Omental fat pad (tissue), 4 donors: ENCODE results near the gene TAOK3. TPM values are rescaled to one million over a fixed set of nuclear protein-coding genes. Genes with fewer than 3 reads are reported as not detected.

Experiments
- ATAC-seq: fragments of 150-250 bp; one replicate; pipeline ENCODE4 v1.9.1; 2016; ENCODE audit warnings: mild to moderate bottlenecking, moderate library complexity; ENCODE audit not compliant: low FRiP score
- DNase-seq: peaks from one replicate; pipeline ENCODE4 v3.0.0-alpha.2; 2019; ENCODE audit warnings: low spot score
- total RNA-seq, 4 donors: library from RNA; depleted of rRNA; stranded (reverse); fragments of >200 nt; gene quantifications; one replicate each; pipeline ENCODE4 v1.1.0, GENCODE V29; 2016
- TF ChIP-seq, protein P1 (sequence below), 3 donors: fragments of 450-650 bp; IDR thresholded peaks; one replicate each; pipeline ENCODE4 v1.5.1; 2016 to 2017; ENCODE audit warnings: antibody characterized with exemption in 3 of 3, mild to moderate bottlenecking in 3 of 3, moderate library complexity in 2 of 3

TAOK3 gene
- total RNA-seq, 4 donors from 2014 or later: 35.5 to 47.4 (median 40.7) TPM

DNA sequence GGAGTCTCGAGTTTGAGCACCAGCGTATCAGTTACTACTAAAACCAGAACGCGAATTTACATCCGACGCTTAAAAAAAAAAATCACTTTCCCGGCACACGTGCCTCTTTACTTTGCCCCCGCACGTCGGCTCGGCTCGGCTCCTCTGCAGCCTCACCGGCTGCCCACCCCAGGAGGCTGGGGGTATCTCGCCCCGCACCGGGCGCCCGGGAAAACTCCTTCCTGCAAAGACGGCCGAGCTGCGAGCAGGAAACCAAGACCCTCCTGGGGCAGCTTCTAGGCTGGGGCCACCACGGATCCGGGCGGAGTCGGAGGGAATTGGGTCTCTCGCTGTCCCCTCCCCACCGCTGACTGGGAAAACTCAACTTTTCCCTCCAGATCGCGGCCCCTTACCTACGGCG is 269.5 kb downstream of the TAOK3 start:
- TF ChIP-seq, protein P1, sequence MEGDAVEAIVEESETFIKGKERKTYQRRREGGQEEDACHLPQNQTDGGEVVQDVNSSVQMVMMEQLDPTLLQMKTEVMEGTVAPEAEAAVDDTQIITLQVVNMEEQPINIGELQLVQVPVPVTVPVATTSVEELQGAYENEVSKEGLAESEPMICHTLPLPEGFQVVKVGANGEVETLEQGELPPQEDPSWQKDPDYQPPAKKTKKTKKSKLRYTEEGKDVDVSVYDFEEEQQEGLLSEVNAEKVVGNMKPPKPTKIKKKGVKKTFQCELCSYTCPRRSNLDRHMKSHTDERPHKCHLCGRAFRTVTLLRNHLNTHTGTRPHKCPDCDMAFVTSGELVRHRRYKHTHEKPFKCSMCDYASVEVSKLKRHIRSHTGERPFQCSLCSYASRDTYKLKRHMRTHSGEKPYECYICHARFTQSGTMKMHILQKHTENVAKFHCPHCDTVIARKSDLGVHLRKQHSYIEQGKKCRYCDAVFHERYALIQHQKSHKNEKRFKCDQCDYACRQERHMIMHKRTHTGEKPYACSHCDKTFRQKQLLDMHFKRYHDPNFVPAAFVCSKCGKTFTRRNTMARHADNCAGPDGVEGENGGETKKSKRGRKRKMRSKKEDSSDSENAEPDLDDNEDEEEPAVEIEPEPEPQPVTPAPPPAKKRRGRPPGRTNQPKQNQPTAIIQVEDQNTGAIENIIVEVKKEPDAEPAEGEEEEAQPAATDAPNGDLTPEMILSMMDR (IDR thresholded peaks at IDR 0.05): no peak
- ATAC-seq (peak; percentile 12), DNase-seq (no peak)

DNA sequence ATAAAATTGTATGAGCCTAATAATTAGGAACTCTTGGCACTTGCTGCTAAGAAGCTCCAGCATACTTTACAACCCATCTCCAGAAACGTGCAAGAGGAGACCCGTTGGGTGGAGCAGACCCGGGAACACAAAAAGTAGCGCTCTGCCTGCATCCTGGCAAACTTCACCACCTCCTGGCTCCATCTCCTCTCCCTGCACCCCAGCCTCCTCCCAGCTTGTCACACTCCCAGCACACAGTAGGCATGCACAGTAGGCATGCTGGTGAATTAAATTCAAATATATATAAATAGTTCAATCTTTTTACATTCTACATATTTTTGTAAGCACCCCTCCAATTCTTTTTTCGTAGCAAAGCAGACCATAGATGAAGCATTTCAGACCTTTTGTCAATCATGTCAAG is 270.1 kb downstream of the TAOK3 start:
- TF ChIP-seq, protein P1 (IDR thresholded peaks at IDR 0.05): no peak
- no peak for ATAC-seq
- no peak for DNase-seq

DNA sequence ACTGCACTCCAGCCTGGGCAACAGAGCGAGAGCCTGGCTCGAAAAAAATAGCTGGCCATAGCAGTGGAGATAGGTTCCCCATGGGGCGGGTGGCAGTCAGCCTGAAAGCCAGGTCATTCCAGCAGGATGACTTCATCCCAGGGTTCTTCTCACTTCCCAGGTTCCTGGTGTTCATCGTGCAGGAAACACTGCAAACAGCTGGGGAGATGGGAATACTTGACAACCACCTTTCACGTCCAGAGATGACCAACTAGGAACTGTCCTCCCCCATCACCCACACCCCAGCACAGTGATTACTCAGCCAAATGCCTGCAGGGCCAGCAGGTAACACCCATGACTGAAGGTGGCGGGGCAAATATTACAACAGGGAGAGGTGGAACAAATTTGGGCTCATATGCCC is 270.6 kb downstream of the TAOK3 start:
- TF ChIP-seq, protein P1 (IDR thresholded peaks at IDR 0.05): no peak
- DNase-seq: no peak

DNA sequence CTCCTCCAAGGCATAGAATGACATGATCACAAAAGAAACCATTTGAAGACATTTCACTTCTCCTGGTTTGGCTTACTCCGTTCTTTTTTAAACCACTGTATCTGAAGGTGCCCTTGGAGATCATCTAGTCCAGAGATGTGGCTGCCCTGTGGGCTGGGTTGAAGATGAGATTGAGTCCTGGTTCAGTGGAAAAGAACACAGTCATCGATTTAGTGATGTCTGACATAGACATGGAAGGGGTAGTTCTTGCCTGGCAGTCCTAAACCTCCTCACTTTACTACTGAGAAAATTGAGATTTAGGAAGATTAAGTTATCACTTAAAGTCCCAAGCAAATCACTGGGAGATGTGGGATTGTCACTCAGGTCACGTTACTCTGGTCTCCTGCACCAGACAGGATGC is 271.7 kb downstream of the TAOK3 start:
- ATAC-seq (no peak), DNase-seq (no peak)
- TF ChIP-seq, protein P1 (IDR thresholded peaks at IDR 0.05): no peak

More for the DNA sequence above, 270.6 kb downstream of the TAOK3 start:
- ATAC-seq: no peak

Other genes starting within 250 kb of the TAOK3 start
- 100 to 1,000 TPM; 239 to 445 (median 292) TPM for gene PEBP1, start 236.8 kb downstream of the TAOK3 start, total RNA-seq
- gene SUDS3, start 3.6 kb upstream of the TAOK3 start, total RNA-seq: 10 to 100 TPM; 27.7 to 45.6 (median 29.6) TPM